ENCODE results near the gene WDR36.

Gene WDR36

GRCh38 chr5:111099058-111099778, 7.1 kb downstream of the WDR36 start:
- no peak for DNase-seq (ENCODE audit: low read depth in 3 of 3)

GRCh38 chr5:111106320-111106948, 14.3 kb downstream of the WDR36 start:
- DNase-seq (ENCODE audit: low read depth in 3 of 3), result no peak

- no peak for DNase-seq (ENCODE audit: low read depth in 3 of 3)
Observed at GRCh38 chr5:111107371-111107770, 15.2 kb downstream of the WDR36 start.

GRCh38 chr5:111111956-111112355, 19.8 kb downstream of the WDR36 start:
- DNase-seq (ENCODE audit: low read depth in 3 of 3), result no peak

- no peak for DNase-seq (ENCODE audit: low read depth in 3 of 3)
Observed at GRCh38 chr5:111113678-111114077, 21.5 kb downstream of the WDR36 start.

GRCh38 chr5:111115229-111115628, 23.1 kb downstream of the WDR36 start:
- no peak for DNase-seq (ENCODE audit: low read depth in 3 of 3)

- DNase-seq (ENCODE audit: low read depth in 3 of 3), result no peak
Observed at GRCh38 chr5:111116550-111116949, 24.4 kb downstream of the WDR36 start.

- DNase-seq (ENCODE audit: low read depth in 3 of 3), result no peak
Observed at GRCh38 chr5:111117136-111117535, 25.0 kb downstream of the WDR36 start.

- no peak for DNase-seq (ENCODE audit: low read depth in 3 of 3)
Observed at GRCh38 chr5:111119221-111119620, 27.1 kb downstream of the WDR36 start.

- no peak for DNase-seq (ENCODE audit: low read depth in 3 of 3)
Observed at GRCh38 chr5:111119856-111120255, 27.7 kb downstream of the WDR36 start.

- DNase-seq (ENCODE audit: low read depth in 3 of 3), result no peak
Observed at GRCh38 chr5:111120911-111121310, 28.8 kb downstream of the WDR36 start.

- DNase-seq (ENCODE audit: low read depth in 3 of 3), result no peak
Observed at GRCh38 chr5:111121926-111122325, 29.8 kb downstream of the WDR36 start.

GRCh38 chr5:111122398-111122797, 30.2 kb downstream of the WDR36 start:
- DNase-seq (ENCODE audit: low read depth in 3 of 3), result no peak

GRCh38 chr5:111124793-111125192, 32.6 kb downstream of the WDR36 start:
- DNase-seq (ENCODE audit: low read depth in 3 of 3), result no peak

- no peak for DNase-seq (ENCODE audit: low read depth in 3 of 3)
Observed at GRCh38 chr5:111126896-111127295, 34.7 kb downstream of the WDR36 start.

- DNase-seq (ENCODE audit: low read depth in 3 of 3), result no peak
Observed at GRCh38 chr5:111127453-111128195, 35.5 kb downstream of the WDR36 start.

GRCh38 chr5:111129938-111130337, 37.8 kb downstream of the WDR36 start:
- no peak for DNase-seq (ENCODE audit: low read depth in 3 of 3)

- DNase-seq (ENCODE audit: low read depth in 3 of 3), result no peak
Observed at GRCh38 chr5:111131356-111131755, 39.2 kb downstream of the WDR36 start.

- DNase-seq (ENCODE audit: low read depth in 3 of 3), result no peak
Observed at GRCh38 chr5:111132076-111132475, 39.9 kb downstream of the WDR36 start.

- no peak for DNase-seq (ENCODE audit: low read depth in 3 of 3)
Observed at GRCh38 chr5:111132731-111133435, 40.7 kb downstream of the WDR36 start.

GRCh38 chr5:111133436-111133751, 41.2 kb downstream of the WDR36 start:
- no peak for DNase-seq (ENCODE audit: low read depth in 3 of 3)

- no peak for DNase-seq (ENCODE audit: low read depth in 3 of 3)
Observed at GRCh38 chr5:111134087-111134486, 41.9 kb downstream of the WDR36 start.
